Heart left ventricle (tissue), 13 donors: Measurements from ENCODE around the gene FGD3.

Experiments
- POLR2A ChIP-seq, 2 donors: fragments of 450-650 bp; IDR thresholded peaks; one replicate each; pipeline ENCODE4 v1.6.1; 2017; ENCODE audit warnings: antibody characterized with exemption in 2 of 2, mild to moderate bottlenecking in 2 of 2, moderate library complexity in 2 of 2
- TF ChIP-seq, protein P1 (sequence below), 12 donors: fragments of 200-600 bp; sonication (generic) in 4 of 12; IDR thresholded peaks; one replicate each; pipeline versions ENCODE4 v1.5.0 to v1.8.0; 2018 to 2022; ENCODE audit warnings: antibody characterized with exemption in 12 of 12, mild to moderate bottlenecking in 5 of 12
- donor health status: ischemic (EF 13 %, LVEDD 7.1; RV severe dilation, severe dysfunction).
- donor health status: DM: no; HTN: yes; CAD: no.
- donor health status: DM: no; HTN: no; CAD: no.
- donor health status: ischemic (EF 25% LVEDD 6.9; RV normal size, moderate dysfunction).
- donor health status: ischemic (EF 25% LVEDD 5.7; RV mildly dilated, moderate dysfunction).
- donor health status: ischemic (EF 35%, LVEDD 5.7; RV mildly dilated, moderate dysfunction).
- donor health status: nonischemic (EF 11% LVEDD 7.7; RV severe dilation, severe dysfunction).
- donor health status: DM: yes; HTN: yes; CAD: no.
- donor health status: PGD.
- donor health status: ischemic (EF 29% LVEDD 5.4; RV normal size, mild dysfunction).
- donor health status: nonischemic (EF 23%, LVEDD 6.1; RV moderate dilation, normal function).

DNA sequence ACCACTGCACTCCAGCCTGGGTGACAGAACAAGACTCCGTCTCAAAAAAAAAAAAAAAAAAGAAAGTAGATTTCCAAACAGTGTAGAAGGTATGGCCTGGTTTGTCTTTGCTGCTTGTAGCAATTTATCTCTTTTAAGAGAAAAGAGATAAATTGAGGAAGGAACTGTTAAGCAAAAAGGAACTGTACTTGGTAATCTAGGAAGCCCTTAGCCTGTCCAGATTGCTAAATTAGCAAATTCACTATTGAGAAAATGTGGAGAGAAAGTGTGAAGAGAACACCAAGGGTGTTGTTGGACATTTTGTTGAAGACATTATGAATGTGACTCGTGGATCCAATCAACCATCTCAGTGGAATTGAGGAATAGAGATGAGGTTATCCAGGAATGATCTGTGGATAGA is 98.2 kb downstream of the FGD3 start:
- TF ChIP-seq, protein P1, sequence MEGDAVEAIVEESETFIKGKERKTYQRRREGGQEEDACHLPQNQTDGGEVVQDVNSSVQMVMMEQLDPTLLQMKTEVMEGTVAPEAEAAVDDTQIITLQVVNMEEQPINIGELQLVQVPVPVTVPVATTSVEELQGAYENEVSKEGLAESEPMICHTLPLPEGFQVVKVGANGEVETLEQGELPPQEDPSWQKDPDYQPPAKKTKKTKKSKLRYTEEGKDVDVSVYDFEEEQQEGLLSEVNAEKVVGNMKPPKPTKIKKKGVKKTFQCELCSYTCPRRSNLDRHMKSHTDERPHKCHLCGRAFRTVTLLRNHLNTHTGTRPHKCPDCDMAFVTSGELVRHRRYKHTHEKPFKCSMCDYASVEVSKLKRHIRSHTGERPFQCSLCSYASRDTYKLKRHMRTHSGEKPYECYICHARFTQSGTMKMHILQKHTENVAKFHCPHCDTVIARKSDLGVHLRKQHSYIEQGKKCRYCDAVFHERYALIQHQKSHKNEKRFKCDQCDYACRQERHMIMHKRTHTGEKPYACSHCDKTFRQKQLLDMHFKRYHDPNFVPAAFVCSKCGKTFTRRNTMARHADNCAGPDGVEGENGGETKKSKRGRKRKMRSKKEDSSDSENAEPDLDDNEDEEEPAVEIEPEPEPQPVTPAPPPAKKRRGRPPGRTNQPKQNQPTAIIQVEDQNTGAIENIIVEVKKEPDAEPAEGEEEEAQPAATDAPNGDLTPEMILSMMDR (IDR thresholded peaks at IDR 0.05) = no peak
- TF ChIP-seq POLR2A (IDR thresholded peaks at IDR 0.05) = no peak
